ENCODE results near the gene PPARA. TPM values are rescaled to one million over a fixed set of nuclear protein-coding genes. Genes with fewer than 3 reads are reported as not detected.
A peak's percentile ranks its signal among the peaks of the same experiment; 100 is the strongest.

The PPARA gene
- polyA plus RNA-seq, 1 experiment = 10.3 TPM

DNA sequence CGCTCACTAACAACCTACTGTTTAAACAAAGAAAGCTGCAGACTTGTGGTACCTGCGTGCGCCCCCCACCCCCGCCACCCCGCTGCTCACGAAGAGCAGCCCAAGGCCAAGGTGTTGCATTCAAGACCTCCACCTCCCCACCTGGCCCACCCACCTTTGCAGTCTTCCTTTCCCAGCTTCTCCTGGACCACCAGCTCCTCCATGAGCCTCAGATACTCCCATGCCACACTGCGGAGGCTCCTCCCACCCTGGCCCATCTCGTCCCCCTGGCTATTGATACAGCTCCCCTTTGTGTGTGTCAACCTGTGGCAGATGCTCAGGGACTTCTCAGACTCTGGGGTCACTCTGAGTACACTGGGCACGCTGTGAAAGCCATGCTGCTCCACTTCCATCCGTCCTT is 95.9 kb downstream of the PPARA start:
- POLR2A ChIA-PET = no interaction called here
- Histone ChIP-seq H3K27me3 (ENCODE audit: control insufficient read depth, insufficient read depth, low read length) (no peaks in the 10 kb centered on the region), H3K4me3 (ENCODE audit: low read depth, low read length) (no peak overlapping the region), H3K36me3 (ENCODE audit: control insufficient read depth, insufficient read depth, low read length) (no peaks in the 10 kb centered on the region)
- TF ChIP-seq, protein P1, sequence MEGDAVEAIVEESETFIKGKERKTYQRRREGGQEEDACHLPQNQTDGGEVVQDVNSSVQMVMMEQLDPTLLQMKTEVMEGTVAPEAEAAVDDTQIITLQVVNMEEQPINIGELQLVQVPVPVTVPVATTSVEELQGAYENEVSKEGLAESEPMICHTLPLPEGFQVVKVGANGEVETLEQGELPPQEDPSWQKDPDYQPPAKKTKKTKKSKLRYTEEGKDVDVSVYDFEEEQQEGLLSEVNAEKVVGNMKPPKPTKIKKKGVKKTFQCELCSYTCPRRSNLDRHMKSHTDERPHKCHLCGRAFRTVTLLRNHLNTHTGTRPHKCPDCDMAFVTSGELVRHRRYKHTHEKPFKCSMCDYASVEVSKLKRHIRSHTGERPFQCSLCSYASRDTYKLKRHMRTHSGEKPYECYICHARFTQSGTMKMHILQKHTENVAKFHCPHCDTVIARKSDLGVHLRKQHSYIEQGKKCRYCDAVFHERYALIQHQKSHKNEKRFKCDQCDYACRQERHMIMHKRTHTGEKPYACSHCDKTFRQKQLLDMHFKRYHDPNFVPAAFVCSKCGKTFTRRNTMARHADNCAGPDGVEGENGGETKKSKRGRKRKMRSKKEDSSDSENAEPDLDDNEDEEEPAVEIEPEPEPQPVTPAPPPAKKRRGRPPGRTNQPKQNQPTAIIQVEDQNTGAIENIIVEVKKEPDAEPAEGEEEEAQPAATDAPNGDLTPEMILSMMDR (IDR thresholded peaks at IDR 0.05; ENCODE audit: insufficient read depth, low read depth, low read length) = no peak
- CTCF ChIA-PET = interaction anchor here (1.2 kb wide), 1 partner anchor 8 kb away, joined by 3 read pairs; no protein-coding TSS in a partner anchor
- no peak for DNase-seq (ENCODE audit: low read depth)

DNA sequence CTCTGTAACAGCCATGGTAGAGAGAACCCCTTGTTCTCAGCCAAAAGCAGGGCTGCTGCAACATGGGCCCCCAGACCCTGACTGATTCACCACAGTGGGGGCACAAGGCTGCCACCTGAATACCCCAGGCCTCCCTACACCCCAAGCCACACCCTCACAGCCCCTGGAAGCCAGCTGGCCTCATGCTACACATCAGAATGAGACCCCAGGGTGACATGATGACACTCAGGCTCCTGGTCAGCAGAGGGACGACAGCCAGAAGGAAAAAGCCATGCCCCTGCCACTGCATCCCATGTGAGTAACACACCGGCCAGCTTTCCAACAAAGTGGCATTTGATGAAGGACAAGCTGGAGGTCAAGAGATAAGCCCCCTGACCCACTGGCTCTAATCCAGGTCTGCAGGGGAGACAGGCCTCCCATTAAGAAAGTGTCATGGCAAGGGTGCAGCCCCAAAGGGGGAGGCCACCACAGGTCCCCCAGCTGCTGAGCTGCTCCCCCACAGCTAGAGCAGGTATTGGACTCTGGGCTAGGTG is 97.2 kb downstream of the PPARA start:
- no peak for DNase-seq (ENCODE audit: low read depth)
- ChIA-PET POLR2A (no interaction called here), CTCF (no interaction called here)

DNA sequence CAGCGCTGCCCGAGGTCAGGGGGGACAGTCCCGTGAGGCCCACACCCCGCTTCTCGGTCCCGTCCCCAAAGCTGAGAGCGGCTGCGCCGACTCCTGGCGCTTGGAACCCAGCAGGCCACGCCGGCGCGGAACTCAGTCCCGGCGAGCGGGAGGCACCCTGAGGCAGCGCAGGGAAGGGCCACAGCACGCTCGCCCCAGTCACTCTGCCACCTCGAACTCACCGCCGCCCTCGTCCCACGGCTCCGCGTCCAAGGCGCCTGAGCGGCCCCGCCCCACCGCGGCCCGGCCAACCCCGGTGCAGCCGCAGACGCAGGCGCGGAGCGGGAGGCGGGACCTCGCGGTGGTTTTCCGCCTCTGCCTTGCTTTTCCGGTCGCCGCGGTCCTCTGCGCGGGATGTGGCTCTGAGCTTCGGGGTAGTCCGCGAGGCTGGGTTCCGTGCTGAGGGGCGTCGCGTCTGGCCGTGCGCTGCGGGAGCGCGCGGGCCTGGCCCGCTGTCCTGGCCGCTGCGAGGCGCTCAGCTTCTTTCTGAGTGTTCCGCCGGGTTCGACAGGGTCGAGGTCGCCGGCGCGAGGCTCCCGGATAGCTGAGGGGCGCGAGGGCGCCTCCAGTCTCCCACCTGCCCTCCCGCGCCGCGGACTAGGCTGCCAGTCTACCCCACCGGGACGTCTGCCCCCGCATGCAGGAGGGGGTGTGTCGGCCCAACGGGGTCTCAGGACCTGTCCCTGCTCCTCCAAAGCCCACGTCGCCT is 99.9 kb downstream of the PPARA start, which contains the start of gene CDPF1:
Gene CDPF1 (minus strand): TSS at position 259 of the 748 bp plus-strand sequence. CDS start 2,009 bp downstream, outside the sequence.
- DNase-seq (ENCODE audit: low read depth) = peak; percentile 31
- Histone ChIP-seq H3K36me3 (ENCODE audit: control insufficient read depth, insufficient read depth, low read length) (no peaks in the 10 kb centered on the region), H3K27me3 (ENCODE audit: control insufficient read depth, insufficient read depth, low read length) (no peaks in the 10 kb centered on the region), H3K4me3 (ENCODE audit: low read depth, low read length) (peak within 1 kb of the TSS; percentile 86)
- ChIA-PET POLR2A (no interaction called here), CTCF (interaction anchor here (1.3 kb wide), 1 partner anchor 126 kb away, joined by 5 read pairs; no protein-coding TSS in a partner anchor)
- TF ChIP-seq, protein P1 (IDR thresholded peaks at IDR 0.05; ENCODE audit: insufficient read depth, low read depth, low read length) = no peak

More for the DNA sequence above, 97.2 kb downstream of the PPARA start:
- Histone ChIP-seq H3K36me3 (ENCODE audit: control insufficient read depth, insufficient read depth, low read length) (no peaks in the 10 kb centered on the region), H3K4me3 (ENCODE audit: low read depth, low read length) (no peak overlapping the region), H3K27me3 (ENCODE audit: control insufficient read depth, insufficient read depth, low read length) (no peaks in the 10 kb centered on the region)
- TF ChIP-seq, protein P1 (IDR thresholded peaks at IDR 0.05; ENCODE audit: insufficient read depth, low read depth, low read length) = no peak

DNA sequence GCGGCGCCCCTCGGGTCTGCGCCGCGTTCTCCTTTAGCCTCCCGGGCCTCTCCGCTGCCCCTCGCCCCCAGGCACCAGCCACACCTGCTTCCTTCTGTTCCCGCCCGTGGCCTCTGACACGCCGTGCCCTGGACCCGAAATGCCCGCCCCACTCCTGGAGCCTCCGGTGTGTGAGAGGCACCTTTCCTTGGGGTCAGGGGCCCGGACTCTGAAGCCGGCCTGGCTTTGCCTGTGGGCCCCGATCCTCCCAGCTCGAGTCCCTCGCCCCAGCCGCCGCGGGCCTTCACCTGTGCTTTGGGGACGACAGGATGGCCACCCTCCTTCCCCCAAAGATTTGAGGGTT is 100.4 kb downstream of the PPARA start:
- Histone ChIP-seq H3K27me3 (ENCODE audit: control insufficient read depth, insufficient read depth, low read length) (no peaks in the 10 kb centered on the region), H3K4me3 (ENCODE audit: low read depth, low read length) (peak overlapping the region; percentile 86), H3K36me3 (ENCODE audit: control insufficient read depth, insufficient read depth, low read length) (no peaks in the 10 kb centered on the region)
- DNase-seq (ENCODE audit: low read depth) = no peak
- TF ChIP-seq, protein P1 (IDR thresholded peaks at IDR 0.05; ENCODE audit: insufficient read depth, low read depth, low read length) = no peak
- CTCF ChIA-PET = interaction anchor here (1.3 kb wide), 1 partner anchor 127 kb away, joined by 5 read pairs; no protein-coding TSS in a partner anchor
- POLR2A ChIA-PET = no interaction called here

DNA sequence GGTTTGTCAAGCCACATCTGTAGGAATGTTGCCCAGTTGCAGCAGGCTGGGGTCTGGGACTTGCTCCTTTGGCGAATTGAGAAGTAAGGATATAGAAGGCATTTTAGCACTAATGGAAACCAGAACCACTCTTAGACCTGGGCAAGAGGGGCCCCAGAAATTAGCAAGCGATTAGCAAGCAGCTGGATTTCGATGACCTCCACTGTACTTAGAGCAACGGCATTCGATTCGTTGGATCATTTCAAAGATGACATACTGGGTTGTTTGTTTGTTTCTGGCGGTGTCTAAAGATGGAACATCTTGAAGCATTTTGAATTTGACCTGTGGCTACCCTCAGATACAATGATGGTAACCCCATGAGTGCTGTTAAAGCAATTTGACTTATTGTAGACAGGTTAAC is 100.9 kb downstream of the PPARA start:
- ChIA-PET POLR2A (no interaction called here), CTCF (no interaction called here)
- Histone ChIP-seq H3K36me3 (ENCODE audit: control insufficient read depth, insufficient read depth, low read length) (no peaks in the 10 kb centered on the region), H3K27me3 (ENCODE audit: control insufficient read depth, insufficient read depth, low read length) (no peaks in the 10 kb centered on the region), H3K4me3 (ENCODE audit: low read depth, low read length) (peak overlapping the region; percentile 86)
- TF ChIP-seq, protein P1 (IDR thresholded peaks at IDR 0.05; ENCODE audit: insufficient read depth, low read depth, low read length) = no peak
- no peak for DNase-seq (ENCODE audit: low read depth)
